Neutrophil (primary cell): Measurements from ENCODE around the gene JTB.

ENCODE experiments used
- H3K27ac ChIP-seq: fragments of 200-600 bp; sonication (generic); 2 replicates; pipeline ENCODE4 v1.5.1; 2016; ENCODE audit warnings: mild to moderate bottlenecking, moderate library complexity
- H3K27me3 ChIP-seq: fragments of 200-600 bp; sonication (generic); 2 replicates; pipeline ENCODE4 v1.6.0; 2016; ENCODE audit warnings: mild to moderate bottlenecking
- H3K36me3 ChIP-seq: fragments of 200-600 bp; sonication (generic); 2 replicates; pipeline ENCODE4 v1.5.1; 2017
- H3K4me1 ChIP-seq, 2 experiments: fragments of 200-600 bp in 1 of 2; sonication (generic) in 1 of 2; 1 replicate in 1 of 2; 2 replicates in 1 of 2; pipeline versions ENCODE4 v1.5.1 to v1.6.1; 2013 to 2016; ENCODE audit warnings: low read depth in 1 of 2, low read length in 1 of 2, mild to moderate bottlenecking in 1 of 2, moderate library complexity in 1 of 2; ENCODE audit not compliant: control insufficient read depth in 1 of 2, insufficient read depth in 1 of 2
- H3K4me3 ChIP-seq, 2 experiments: fragments of 200-600 bp in 1 of 2; sonication (generic) in 1 of 2; 1 replicate in 1 of 2; 2 replicates in 1 of 2; pipeline ENCODE4 v1.5.1; 2013 to 2016; ENCODE audit warnings: low read depth in 1 of 2, low read length in 1 of 2, mild to moderate bottlenecking in 1 of 2, moderate library complexity in 1 of 2
- H3K9me3 ChIP-seq: fragments of 200-600 bp; sonication (generic); 2 replicates; pipeline ENCODE4 v1.5.1; 2016
- CTCF ChIP-seq: fragments of 200-600 bp; sonication (generic); IDR thresholded peaks from 2 replicates; pipeline ENCODE4 v1.5.1; 2016; ENCODE audit warnings: antibody characterized with exemption

JTB gene

GRCh38 chr1:153991806-153992205 lies 14.3 kb upstream of the JTB start:
- H3K4me3 ChIP-seq: no peak overlapping the region
- H3K27me3 ChIP-seq: no peaks in the 10 kb centered on the region
- H3K4me1 ChIP-seq: peaks cover 23% of the 10 kb centered on the region in 2 experiments
- no peak for TF ChIP-seq CTCF
- peaks cover 33% of the 10 kb centered on the region for H3K36me3 ChIP-seq
- peak overlapping the region; percentile 93 for H3K27ac ChIP-seq
- no peaks in the 10 kb centered on the region for H3K9me3 ChIP-seq

- no peak for TF ChIP-seq CTCF
- Histone ChIP-seq H3K4me3 (peak overlapping the region; percentile 85 to 94), H3K36me3 (peaks cover 33% of the 10 kb centered on the region), H3K4me1 (peaks cover 29 to 30% of the 10 kb centered on the region in 2 experiments), H3K9me3 (no peaks in the 10 kb centered on the region), H3K27ac (peak overlapping the region; percentile 93), H3K27me3 (no peaks in the 10 kb centered on the region)
These were observed 13.7 kb upstream of the JTB start for GRCh38 chr1:153991151-153991630.

- no peaks in the 10 kb centered on the region for H3K27me3 ChIP-seq
- peak within 1 kb of the TSS; percentile 85 to 94 for H3K4me3 ChIP-seq
- H3K4me1 ChIP-seq: peaks cover 34 to 35% of the 10 kb centered on the region in 2 experiments
- H3K9me3 ChIP-seq: no peaks in the 10 kb centered on the region
- H3K27ac ChIP-seq: peak within 1 kb of the TSS; percentile 93
- H3K36me3 ChIP-seq: peaks cover 31% of the 10 kb centered on the region
- peak; percentile 45 for TF ChIP-seq CTCF
These were observed 13.1 kb upstream of the JTB start, which contains the start of gene RPS27 for GRCh38 chr1:153990468-153991150. Gene RPS27, plus strand, starts transcription at chr1:153990762. Its CDS starts 35 bp downstream, at chr1:153990797.

- Histone ChIP-seq H3K4me1 (peaks cover 47 to 53% of the 10 kb centered on the region in 2 experiments), H3K27me3 (no peaks in the 10 kb centered on the region), H3K4me3 (no peak overlapping the region), H3K27ac (no peak overlapping the region), H3K36me3 (peaks cover 6% of the 10 kb centered on the region), H3K9me3 (no peaks in the 10 kb centered on the region)
- no peak for TF ChIP-seq CTCF
These were observed 10.1 kb upstream of the JTB start for GRCh38 chr1:153987621-153988020.

- Histone ChIP-seq H3K9me3 (no peaks in the 10 kb centered on the region), H3K27ac (peak within 1 kb of the TSS; percentile 68), H3K36me3 (no peaks in the 10 kb centered on the region), H3K27me3 (no peaks in the 10 kb centered on the region), H3K4me1 (peaks cover 38 to 42% of the 10 kb centered on the region in 2 experiments), H3K4me3 (peak within 1 kb of the TSS; percentile 43 to 58)
- TF ChIP-seq CTCF: no peak
These were observed 8.7 kb upstream of the JTB start, which contains the start of gene RAB13 for GRCh38 chr1:153985941-153986761. Gene RAB13, minus strand, starts transcription at chr1:153986339. Its CDS starts 103 bp downstream, at chr1:153986236.
